Mucosa of gallbladder (tissue), 1 donor: ENCODE results near the gene GHRH. TPM values are rescaled to one million over a fixed set of nuclear protein-coding genes. Genes with fewer than 3 reads are reported as not detected.
A peak's percentile ranks its signal among the peaks of the same experiment; 100 is the strongest.

Experiments used
- DNase-seq: peaks from one replicate; pipeline ENCODE4 v3.0.0-alpha.2; 2020; ENCODE audit warnings: low spot score
- total RNA-seq: library from RNA; stranded (reverse); gene quantifications from one replicate; pipeline ENCODE4 v1.2.1, GENCODE V29; 2021
- donor health status: DM: no; HTN: no; CAD: no.

Gene GHRH, protein sequence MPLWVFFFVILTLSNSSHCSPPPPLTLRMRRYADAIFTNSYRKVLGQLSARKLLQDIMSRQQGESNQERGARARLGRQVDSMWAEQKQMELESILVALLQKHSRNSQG
- total RNA-seq, result not detected

GRCh38 chr20:37261714-37262113 lies at the start of gene GHRH:
Gene GHRH, minus strand, starts transcription at chr20:37261814. Its CDS starts 4,925 bp downstream, at chr20:37256889.
- DNase-seq, result no peak

DNA sequence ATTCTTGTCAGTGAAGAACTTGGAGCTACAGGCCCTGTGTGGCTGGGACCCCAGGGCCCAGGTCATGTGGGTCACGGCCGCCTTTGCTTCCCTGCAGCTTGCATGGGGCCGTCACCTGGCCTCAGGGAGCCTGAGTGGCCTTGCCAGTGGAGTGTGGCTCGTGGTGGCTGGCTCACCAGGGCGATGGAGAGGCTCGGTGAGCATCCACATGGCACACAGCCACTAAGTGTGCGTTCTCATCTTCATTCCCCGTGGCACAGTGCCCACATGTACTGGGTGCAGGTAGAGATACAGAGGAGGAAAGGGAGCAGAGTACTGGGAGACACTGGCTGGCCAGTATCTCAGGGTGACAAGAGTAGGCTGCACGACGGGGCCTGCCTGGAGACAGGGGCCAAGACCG lies 49.3 kb upstream of the GHRH start:
- DNase-seq, result no peak

DNA sequence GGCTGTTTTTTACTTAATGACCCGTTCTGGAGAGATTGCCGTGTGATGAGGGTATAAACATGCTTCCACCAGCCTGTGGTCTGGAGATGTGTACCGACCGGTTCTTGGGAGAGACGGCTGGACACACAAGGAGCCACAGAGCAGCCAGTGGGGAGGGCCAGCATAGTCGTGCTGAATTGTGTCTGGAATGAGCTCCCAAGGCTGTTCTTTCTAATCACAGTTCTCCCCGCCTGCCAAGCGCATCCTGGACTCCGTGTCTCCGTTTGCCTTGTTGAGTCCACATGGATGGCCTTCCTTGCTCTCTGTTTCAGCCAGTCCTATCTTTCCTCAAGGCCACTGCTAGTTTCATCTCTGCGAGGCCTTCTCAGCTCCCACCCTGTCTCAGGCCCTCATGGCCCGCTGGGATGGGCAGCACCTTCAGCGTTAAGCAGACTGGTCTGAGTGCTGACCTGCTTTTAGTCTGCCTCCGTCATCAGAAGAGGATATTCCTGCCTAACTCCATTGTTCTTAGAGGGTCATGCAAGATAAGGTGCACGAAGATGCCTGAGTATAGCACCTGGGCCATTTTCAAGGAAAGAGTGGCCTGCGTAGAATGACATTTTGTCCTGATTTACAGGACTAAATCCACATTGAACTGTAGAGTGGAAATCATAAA lies 48.4 kb upstream of the GHRH start:
- DNase-seq, result peak; percentile 60

- DNase-seq, result no peak
These were observed 47.7 kb upstream of the GHRH start for GRCh38 chr20:37309290-37309689.

- DNase-seq, result peak; percentile 68
These were observed 46.8 kb upstream of the GHRH start for GRCh38 chr20:37308086-37309050.

DNA sequence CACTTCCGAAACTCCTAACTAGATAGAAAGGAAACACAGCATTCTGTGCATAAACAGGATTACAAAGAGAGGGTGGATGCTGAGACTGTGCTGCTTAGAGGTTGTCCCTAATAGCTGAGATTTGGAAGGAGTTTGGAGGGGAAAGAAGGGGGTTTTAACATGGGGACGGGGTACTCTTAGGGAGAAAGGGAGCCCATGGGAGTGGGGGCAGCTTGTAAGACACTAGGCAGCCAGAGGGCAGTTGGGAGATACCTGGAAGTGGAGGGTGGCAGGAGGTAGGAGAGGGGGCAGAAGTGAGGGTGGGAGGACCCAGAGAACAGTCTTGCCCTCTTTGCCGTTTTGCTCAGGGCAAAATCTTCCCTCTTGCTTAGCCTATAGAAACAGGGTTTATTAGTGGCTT lies 44.2 kb upstream of the GHRH start:
- DNase-seq, result no peak

DNA sequence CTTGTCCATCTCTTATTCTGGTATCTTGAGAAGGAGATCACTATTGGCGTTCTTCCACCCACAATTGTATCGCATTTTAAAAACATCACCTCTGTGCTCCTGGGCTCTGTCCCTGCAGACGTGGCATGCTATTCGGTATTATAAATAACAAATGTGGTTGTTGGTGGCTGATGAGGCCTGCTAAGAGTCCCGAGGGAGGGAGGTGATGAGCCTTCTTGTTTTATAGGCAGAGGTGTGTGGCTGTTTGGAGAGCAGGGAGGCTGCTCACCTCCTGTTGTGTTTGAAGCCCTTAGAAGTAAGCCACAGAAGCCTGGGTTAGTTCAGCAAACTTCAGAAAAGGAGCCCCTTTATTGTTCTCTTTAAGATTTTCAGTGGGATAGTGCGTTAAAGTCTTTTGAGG lies 43.5 kb upstream of the GHRH start:
- DNase-seq, result no peak

GRCh38 chr20:37303637-37304036 lies 42.0 kb upstream of the GHRH start:
- no peak for DNase-seq

GRCh38 chr20:37302981-37303380 lies 41.4 kb upstream of the GHRH start:
- DNase-seq, result no peak

GRCh38 chr20:37301558-37301957 lies 39.9 kb upstream of the GHRH start:
- no peak for DNase-seq

DNA sequence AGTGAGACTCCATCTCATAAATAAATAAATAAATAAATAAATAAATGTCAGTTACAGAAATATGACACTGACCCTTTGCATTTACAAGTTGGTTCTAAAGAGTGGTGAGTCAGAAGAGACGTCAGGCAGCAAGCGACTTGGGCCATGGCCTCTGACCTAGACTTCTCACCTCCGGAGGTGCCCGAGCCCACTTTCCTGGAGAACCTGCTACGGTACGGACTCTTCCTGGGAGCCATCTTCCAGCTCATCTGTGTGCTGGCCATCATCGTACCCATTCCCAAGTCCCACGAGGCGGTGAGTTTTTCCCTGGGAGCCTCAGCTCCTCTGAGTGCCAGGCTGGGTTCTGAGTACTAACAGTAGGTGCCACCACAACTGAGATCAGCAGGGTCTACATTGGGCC lies 39.5 kb upstream of the GHRH start:
- no peak for DNase-seq

GRCh38 chr20:37299718-37300528 lies 38.3 kb upstream of the GHRH start:
- no peak for DNase-seq

DNA sequence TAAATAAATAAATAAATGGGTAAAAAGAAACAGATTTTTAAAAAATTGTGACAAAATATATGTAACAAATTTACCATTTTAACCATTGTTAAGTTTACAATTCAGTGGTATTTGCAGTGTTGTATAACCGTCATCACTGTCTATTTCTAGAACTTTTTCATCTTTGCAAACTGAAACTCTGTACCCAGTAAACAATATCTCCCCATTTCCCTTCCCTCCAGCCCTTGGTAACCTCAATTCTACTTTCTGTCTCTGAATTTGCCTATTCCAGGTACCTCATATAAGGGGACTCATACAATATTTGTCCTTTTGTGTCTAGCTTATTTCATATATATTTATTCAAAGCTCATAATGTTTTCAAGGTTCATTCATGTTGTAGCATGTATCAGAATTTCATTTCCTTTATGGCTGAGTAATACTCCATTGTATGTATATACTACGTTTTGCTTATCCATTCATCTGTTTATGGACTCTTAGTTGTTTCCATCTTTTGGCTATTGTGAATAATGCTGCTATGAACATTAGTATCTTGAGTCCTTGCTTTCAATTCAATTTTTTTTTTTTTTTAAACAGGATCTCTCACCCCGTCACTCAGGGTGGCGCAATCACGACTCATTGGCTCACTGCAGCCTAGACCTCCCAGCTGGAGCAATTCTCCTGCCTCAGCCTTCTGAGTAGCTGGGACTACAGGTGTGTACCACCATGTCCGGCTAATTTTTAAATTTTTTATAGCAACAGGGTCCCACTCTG lies 36.8 kb upstream of the GHRH start:
- DNase-seq, result no peak

- no peak for DNase-seq
These were observed 35.6 kb upstream of the GHRH start for GRCh38 chr20:37297066-37297736.

GRCh38 chr20:37296371-37296770 lies 34.8 kb upstream of the GHRH start:
- no peak for DNase-seq

DNA sequence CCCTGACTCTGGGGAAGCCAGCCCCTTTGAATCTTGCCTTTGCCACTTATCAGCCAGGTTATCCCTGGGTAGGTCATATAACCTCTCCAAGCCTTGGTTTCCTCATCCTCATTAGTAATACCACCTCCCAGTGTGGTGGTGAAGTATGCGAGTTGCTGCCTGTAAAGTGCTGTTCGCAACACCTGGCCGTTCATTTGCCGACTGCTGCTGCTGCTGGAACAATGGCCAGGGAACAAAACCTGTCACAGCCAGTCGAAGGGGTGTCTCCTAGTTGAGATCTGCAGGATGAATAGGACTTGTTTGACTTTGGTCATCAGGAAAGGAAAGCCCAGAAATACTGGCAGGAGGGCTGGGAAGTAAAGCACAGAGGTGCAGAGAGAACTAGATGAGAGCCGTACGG lies 34.0 kb upstream of the GHRH start:
- no peak for DNase-seq

- no peak for DNase-seq
These were observed 33.4 kb upstream of the GHRH start for GRCh38 chr20:37295001-37295400.

DNA sequence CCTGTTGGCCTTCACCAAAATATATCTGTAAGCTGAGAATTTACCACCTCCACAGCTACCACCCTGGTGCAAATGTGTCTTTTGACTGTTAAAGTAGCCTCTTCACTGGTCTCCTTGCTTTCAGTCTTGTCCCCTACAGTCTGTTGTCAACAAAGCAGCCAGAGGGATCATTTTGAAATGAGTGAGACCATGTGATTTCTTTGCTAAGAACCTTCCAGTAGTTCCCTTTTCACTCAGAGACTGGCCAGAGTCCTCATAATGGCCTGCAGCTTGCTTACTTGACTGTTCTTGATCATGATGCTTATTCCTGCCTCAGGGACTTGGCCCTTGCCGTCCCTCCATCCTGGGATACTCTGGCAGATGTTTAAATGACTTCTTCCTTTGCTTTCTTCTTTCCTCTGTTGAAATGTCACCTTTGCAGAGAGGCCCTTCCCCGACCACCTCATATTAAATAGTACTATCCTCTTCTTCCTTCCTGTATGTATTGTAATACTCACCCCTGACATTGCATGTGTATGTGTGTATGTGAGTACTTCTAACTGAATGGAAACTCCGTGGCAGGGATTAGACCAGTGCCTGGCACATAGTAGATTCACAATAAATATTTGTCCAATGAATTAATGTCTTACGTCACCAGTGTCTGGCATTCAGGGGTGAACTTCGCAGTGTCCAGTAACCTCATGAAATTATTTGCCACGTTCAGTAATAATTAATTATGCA lies 32.8 kb upstream of the GHRH start:
- no peak for DNase-seq

GRCh38 chr20:37293301-37293943 lies 31.8 kb upstream of the GHRH start:
- no peak for DNase-seq

DNA sequence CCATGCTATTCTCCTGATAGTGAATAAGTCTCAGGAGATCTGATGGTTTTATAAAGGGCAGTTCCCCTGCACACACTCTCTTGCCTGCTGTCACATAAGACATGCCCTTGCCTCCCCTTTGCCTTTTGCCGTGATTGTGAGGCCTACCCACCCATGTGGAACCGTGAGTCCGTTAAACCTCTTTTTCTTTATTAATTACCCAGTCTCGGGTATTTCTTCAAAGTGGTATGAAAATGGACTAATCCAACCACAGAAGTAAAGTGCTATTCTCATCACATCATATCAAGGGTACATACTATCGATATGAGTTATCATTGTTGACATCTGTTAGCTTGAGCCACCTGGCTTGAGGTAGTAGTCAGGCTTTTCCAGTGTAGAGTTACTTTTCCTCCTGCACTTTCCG lies 30.1 kb upstream of the GHRH start:
- no peak for DNase-seq
